Thyroid gland (tissue), 4 donors: Measurements from ENCODE around the gene GALNT14.

Source experiments
- POLR2A ChIP-seq, 2 donors: fragments of 450-650 bp; IDR thresholded peaks; one replicate each; pipeline ENCODE4 v1.6.1; 2017; ENCODE audit warnings: antibody characterized with exemption in 2 of 2, mild to moderate bottlenecking in 2 of 2, moderate library complexity in 1 of 2
- TF ChIP-seq, protein P1 (sequence below), 6 experiments: fragments of 200-600 bp in 3 of 6; fragments of 450-650 bp in 3 of 6; sonication (generic) in 3 of 6; IDR thresholded peaks; one replicate each; pipeline ENCODE4 v1.5.1; 2016 to 2019; ENCODE audit warnings: antibody characterized with exemption in 6 of 6, mild to moderate bottlenecking in 2 of 6, inconsistent platforms in 1 of 6, moderate library complexity in 1 of 6

DNA sequence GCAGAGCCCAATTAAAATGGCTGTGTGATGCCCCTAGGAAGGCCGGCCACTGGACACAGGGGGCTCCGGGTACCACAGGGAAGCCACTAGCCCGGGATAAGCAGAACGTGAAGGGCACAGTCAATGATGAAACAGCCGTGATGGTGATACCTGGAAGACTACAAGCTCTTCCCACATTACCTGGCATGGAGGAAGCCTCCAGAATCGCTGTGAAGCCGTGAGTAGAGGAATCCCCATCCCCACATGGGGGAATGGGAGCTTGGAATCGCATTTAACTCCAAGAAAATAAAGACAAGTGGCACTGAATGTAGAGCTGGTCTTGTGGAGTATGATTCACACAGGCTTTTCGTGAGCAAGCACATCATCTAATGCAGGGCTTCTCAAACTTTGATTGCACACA is 16.1 kb downstream of the GALNT14 start:
- no peak for TF ChIP-seq POLR2A (IDR thresholded peaks at IDR 0.05)
- TF ChIP-seq, protein P1, sequence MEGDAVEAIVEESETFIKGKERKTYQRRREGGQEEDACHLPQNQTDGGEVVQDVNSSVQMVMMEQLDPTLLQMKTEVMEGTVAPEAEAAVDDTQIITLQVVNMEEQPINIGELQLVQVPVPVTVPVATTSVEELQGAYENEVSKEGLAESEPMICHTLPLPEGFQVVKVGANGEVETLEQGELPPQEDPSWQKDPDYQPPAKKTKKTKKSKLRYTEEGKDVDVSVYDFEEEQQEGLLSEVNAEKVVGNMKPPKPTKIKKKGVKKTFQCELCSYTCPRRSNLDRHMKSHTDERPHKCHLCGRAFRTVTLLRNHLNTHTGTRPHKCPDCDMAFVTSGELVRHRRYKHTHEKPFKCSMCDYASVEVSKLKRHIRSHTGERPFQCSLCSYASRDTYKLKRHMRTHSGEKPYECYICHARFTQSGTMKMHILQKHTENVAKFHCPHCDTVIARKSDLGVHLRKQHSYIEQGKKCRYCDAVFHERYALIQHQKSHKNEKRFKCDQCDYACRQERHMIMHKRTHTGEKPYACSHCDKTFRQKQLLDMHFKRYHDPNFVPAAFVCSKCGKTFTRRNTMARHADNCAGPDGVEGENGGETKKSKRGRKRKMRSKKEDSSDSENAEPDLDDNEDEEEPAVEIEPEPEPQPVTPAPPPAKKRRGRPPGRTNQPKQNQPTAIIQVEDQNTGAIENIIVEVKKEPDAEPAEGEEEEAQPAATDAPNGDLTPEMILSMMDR (IDR thresholded peaks at IDR 0.05) = no peak
